GM21367 (cell line): ENCODE results near the gene CIAPIN1.

ENCODE experiments used
- ATAC-seq: cut with Tn5 transposase; IDR thresholded peaks from one replicate; pipeline ENCODE4 v1.9.1; 2021; ENCODE audit not compliant: unreplicated experiment

Gene CIAPIN1

DNA sequence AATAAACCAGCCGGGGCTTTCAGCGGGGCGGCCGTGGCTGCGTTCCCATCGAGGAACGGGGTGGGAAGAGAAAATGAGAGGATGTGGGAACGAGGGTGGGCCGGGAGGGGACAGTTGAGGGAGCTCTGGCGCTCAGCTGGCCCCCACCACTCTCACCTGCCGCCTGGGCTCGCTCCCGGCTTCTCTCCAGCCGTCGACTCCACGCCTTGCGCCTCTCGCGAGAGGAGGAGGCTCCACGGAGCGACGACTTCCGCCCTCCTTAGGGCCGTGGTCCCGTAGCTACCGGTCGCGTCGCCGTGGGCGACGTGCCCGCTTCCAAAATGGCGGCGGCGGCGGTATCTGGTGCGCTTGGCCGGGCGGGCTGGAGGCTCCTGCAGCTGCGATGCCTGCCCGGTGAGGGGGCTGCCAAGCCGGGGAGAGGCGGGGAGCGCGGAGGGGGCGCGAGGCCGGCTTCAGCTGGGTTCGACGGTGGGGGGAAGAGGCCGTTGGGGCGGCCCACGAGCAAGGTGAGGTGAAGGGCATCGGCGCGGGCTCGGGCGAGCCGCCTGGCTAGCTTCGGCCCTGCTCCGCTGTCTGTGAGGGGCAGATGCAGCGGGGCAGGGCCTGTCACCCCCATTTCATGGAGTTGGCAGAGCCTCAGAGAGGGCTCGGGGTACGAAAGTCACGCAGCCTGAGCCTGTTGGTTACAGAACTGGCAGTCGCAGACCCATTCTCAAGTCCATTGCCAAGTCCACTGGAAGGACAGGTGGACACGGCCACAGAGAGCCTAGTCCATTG, at the start of gene CIAPIN1, which contains the start of gene COQ9:
Gene CIAPIN1, minus strand, starts transcription at position 200 of the 777 bp plus-strand sequence. CDS start 6,457 bp downstream, outside the sequence.
Gene COQ9, plus strand, starts transcription at position 294 of the 777 bp plus-strand sequence. Its CDS starts 27 bp downstream, at position 321.
- ATAC-seq: peak; percentile 97

DNA sequence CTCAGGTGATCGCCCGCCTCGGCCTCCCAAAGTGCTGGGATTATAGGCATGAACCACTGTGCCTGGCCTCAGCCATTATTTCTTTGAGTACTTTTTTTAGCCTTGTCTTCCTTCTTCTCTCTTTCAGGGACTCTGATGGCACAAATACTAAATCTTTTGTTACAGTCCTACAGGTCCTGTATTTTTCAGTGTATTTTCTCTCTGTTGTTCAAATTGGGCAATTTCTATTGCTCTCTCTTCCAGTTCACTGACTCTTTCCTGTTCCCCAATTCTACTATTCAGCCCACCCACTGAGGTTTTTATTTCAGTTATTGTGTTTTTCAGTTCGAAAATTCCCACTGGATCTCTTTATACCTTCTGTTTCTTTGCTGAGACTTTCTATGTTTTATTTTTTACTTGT, 46.6 kb upstream of the CIAPIN1 start:
- no peak for ATAC-seq

DNA sequence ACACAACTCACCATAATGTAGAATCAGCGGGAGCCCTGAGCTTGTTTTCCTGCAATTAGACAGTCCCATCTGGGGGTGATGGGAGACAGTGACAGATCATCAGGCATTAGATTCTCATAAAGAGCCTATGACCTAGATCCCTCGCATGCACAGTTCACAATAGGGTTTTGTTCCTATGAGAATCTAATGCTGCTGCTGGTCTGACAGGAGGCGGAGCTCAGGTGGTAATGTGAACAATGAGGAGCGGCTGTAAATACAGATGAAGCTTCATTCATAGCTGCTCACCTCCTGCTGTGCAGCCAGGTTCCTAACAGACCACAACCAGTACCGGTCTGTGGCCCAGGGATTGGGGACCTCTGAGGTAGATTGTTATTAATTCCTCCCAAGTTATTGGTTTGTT, 42.0 kb upstream of the CIAPIN1 start:
- ATAC-seq: no peak

DNA sequence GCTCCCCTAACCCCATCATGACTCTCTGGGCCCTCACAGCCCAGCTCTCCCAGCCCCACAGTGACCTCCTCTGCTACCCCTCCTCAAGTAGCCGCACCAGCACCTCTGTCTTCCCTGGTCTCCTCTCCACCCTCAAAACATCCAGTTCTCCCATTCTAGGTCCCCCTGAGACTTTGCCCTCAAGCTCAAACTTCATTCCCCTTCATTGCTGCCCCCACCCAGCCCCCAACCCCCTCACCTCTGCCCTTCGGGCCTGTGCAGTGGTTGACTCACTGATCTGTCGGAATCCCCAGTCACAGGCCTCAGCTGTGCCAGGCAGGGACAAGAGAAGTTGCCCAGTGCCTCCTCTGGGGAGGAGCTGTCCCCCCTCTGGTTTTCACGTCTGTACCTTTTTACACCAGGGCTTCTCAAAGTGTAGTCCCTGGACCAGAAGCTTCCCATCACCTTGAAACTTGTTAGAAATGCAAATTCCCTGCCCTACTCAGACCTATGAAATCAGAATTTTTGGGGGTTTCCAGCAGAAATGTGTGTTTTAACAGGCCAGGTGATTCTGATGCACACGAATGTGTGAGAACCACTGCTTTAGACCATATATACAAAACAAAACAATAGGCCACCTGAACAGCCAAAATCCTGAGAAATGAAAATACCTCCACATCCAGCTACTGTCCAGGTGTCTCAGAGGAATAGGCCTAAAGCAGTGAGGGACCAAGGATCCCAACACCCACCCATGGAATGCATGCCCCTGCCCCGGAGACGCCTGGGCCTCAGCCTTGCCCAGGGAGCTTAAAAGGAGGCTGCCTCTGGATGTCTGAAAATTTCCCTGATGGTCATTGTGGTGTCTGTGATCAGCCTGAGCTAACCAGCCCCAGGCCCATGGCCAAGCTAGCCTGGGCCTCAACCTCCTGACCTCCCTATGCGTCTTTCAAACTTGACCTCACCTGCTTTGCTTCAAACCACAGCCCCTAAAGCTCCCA, 40.0 kb upstream of the CIAPIN1 start:
- no peak for ATAC-seq

DNA sequence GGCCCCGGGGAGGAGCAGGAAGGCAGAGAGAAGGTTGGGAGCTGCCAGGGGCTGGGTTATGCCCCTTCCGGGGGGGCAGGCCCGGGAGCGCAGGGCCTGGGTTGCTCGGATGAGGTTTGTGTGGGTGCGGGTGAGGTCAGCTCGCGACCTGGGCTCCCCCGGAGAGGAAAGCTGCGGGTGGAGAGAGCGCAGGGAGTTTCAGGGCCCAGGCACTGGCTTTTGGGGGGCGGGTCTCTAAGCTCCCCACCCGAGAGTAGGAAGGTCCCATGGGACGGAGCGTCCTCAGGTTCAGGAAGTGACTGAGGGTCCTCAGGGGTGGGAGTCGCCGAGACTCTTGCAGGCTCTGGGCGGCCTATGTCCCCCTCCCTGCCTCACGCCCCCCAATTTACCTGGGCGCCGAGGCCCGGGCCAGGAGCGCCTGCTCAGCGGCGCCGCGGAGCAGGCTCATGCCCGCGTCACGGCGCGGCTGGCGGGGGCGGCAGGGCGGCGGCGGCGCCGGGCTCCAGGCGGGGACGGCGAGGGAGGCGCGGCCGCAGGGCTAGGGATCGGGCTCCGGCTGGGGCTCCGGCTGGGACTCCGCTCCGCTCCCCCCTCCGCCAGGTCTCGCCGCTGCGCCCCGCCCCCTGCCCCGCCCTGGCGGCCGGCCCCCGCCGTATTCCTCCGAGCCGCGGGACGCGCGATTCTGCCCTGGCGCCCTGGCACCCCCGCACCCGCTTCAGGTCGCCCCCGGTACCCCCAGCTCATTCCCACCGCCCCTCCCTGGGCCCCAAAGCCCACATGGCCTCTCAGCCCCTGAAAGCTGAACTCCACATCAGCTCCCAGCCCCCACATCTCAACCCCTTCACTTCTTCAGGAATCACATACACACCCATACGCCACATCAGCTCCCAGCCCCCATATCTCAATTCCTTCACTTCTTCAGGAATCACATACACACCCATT, 39.0 kb upstream of the CIAPIN1 start, which contains the start of gene DOK4:
Gene DOK4, minus strand, starts transcription at position 578 of the 942 bp plus-strand sequence. CDS start 6,986 bp downstream, outside the sequence.
- peak; percentile 77 for ATAC-seq

DNA sequence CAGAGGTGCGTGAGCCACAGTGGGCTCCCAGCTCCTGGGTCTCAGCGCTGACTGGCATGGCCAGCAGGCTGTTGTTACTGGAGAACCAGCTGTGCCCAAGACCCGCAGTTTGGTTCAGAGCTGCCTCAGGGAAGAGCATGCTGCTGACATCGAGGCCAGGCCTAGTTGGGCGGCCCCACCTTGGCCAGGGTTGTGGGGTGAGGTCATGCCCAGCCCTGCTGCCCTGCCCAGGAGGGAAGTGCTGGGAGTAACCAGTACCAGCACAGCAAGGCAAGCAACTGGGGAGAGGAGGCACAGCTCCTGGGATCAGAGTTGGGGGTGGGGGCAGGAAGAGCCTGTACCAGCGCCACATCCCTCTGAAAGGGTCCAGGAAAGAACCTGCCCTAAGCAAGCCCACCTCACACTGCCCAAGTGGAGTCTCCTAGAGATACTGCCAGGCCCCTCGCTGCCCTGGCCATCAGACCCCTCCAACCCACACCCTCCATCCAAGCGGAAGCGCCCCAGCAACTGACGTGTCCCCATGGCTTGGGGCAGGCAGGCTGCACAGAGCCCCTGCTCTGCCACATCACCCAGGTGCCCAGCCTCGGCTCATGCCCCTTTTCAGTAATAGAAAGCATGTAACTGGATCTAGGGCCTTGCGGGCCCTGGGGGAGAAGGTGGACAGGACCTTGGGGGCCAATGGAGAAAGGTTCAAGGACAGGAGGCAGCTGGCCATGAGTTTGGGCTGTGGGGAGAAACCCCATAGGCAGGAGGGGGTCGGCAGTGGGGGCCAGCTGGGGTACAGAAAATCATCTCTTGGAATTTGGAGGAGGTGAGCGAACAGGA, 38.1 kb upstream of the CIAPIN1 start:
- no peak for ATAC-seq

DNA sequence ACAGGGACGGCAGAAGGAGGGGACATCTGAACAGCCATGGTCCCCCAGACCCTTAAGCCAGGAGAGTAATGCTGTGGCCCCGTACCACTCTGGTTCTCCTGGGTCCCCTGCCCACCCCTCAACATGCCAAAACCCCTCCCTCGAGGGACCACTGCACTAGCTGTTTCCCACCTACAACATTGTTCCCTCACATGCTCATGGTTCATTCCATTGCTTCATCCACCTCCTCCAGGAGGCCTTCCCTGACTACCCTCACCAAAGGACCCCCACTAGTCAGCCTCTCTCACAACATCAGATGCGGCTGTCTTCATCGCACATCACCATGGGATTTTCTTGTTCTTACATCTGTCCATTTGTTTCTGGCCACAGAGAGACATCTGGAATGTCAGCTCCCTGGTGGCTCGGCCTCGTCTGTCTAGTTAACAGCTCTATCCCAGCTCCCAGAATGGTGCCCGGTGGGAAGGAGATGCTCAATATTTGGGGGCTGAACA, 37.4 kb upstream of the CIAPIN1 start:
- no peak for ATAC-seq

DNA sequence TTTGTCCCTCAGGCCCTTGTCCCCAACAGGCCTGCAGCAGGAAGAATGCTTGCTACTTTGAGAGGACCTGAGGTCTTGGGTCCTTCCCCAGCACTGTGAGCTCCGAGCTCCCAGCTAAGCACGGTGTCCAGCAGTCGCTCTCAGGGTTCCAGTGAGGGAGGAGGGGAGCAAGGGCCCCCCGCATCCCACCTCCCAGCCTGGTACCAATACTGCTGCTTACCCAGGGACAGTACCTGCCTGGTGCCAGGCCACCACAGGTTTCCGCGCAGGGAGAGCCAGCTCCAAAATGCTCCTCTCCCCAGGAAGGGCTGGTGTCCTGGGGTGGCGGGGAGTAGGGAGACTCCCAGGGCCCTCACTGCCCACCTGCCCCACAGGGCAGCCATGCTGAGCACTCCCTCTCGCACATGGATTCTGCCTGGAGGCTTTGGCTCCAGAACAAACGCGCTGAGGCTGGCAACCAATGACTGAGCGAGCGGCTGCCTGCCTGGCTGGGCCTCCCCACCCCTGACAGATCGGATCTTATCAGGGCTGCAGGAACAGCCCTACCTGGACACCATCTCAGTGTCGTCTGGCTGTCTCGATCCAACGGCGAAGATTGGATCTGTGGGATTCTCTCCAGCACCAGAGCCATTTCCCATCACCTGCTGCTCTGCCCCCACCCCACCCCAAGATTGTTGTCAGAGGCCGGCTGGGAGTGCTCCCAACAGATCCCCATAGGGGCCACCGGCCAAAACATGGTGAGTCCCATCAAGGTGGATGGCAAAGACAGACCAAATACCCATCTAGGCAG, 36.7 kb upstream of the CIAPIN1 start:
- no peak for ATAC-seq

DNA sequence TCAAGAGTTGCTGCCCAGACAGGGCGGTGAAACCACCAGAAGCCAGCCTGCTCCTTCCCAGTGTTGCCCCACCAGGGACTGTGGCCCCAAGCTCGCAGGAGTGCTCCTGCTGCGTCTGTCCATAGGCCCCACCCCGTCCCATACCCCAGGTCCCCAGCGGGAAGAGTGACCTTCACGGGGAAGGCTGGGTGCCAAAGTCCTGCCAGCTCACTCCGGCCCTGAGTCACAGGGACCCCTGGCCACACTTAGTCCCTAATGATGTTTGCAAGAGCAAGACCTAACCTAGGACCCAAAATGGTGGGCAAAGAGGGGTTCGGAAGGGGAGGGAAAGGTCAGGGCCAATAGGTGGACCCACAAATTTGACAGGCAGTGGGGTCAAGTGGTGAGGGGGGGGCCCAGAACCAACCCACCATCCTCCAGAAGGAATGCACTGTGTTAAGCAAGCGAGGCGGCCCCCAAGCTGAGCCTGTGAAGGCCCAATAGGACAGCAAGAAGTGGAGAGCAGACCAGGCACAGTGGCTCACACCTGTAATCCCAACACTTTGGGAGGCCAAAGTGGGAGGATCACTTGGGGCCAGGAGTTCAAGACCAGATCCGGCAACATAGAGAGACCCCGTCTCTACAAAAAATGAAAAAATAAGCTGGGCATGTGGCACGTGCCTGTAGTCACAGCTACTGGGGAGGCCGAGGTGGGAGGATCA, 35.8 kb upstream of the CIAPIN1 start:
- no peak for ATAC-seq

DNA sequence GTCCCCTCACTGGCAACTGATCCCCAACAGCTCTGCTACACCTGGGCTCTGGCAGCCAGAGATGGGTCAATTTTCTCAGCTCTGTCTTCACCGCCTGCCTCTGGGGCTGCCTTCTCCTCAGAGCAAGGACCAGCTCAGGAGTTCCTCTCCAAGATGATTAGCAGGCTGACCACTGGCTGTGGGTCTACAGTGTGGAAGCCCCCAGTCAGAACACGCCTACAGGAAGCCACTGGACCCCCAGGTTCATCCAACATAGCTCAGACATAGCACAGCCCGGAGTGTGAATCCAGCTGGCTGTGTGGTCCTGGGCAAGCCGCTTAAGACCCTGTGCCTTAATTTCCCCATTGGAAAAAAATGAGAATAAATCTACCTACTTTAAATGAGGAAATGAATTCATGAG, 34.2 kb upstream of the CIAPIN1 start:
- ATAC-seq: no peak

DNA sequence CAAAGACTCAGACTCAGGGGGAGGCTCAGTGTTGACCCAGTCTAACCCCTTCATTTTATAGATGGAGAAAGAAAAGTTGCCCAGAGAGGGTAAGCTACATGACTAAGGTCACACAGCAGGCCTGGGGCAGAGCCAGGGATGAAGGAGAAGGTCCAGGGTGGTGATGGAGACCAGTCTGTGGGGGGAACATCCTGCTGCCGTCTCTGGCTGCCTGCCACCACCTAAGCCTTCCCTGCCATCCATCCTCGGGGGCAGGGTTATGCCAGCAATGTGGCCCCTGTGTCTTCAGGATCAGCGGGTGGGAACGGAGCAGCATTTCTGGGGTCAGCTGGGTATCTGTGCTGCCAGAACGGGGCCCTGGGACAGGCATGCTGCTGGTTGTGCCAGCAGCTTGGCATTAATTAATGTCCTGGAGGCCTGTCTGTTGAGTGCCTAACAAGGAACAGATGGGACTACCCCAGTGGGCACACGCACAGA, 33.6 kb upstream of the CIAPIN1 start:
- no peak for ATAC-seq

DNA sequence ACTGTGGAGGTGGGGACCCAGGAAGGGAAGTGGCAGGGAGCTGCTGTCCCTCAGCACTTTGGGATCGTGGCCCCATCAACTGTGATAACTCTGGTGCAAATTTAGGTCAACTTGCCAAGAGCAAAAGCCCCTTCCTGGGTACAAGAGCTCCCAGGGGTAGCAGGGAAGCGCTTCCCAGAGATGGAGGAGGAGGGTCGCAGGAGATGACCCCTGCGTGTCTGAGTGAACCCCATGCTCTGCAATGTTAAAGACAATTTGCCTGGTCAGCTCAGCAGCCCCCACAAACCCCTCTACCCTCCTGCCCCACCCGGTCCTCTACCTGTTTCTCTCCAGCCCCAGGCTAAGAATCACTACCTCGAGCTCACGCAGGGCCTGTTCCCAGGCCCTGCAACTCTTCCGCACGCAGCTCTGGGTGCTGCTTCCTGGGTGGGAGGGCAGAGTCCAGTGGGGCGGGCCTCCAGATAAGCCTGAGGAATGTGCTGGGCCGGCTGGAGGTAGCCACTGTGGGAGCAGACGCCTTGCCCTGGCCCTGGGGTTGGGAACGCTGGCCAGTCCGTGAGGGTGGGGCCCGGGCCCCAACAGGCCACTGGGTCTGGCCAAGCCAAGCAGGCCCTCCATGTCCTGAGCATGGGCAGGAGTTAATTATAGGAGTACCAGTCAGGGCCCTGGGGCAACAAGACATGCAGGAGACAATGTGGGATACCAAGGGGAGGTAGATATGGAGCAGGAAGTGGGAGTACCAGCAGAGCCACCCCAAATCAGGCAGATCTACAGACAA, 33.0 kb upstream of the CIAPIN1 start:
- no peak for ATAC-seq

DNA sequence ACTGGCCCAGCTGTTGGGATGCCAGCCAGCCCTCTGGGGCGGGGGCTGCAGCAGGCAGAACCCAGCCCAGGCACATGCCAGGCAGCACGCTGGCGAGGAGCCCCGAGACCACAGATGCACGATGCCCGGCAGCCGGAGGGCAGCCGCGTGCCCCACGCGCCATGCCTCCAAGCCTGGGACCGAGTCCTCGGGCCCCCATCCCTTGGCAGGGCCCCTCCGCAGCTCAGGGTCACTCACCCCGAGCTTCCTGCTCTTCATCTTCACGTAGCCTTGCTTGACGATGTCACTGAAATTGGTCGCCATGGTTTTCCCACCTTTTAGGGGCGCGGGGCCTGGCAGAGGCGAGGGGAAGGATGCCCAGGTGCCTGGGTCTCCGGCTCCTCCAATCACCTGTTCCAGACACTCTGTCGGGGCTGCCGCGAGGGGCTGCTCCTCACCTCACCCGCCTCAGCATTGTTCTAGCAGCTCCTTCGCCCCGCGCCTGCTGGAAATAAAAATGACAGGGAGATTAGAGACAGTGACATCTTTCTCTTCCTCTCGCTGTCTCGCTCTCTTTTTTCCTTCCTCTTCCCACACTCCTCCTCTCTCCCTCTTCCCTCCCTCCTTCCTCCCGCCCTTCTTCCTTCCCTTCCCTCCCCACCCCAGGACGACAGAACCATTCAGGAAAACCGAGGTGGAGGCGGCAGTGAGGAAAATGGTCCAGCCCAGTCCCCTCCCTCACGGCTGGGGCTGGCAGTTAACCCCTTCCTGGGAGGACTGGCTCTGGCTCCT, 32.2 kb upstream of the CIAPIN1 start:
- no peak for ATAC-seq

DNA sequence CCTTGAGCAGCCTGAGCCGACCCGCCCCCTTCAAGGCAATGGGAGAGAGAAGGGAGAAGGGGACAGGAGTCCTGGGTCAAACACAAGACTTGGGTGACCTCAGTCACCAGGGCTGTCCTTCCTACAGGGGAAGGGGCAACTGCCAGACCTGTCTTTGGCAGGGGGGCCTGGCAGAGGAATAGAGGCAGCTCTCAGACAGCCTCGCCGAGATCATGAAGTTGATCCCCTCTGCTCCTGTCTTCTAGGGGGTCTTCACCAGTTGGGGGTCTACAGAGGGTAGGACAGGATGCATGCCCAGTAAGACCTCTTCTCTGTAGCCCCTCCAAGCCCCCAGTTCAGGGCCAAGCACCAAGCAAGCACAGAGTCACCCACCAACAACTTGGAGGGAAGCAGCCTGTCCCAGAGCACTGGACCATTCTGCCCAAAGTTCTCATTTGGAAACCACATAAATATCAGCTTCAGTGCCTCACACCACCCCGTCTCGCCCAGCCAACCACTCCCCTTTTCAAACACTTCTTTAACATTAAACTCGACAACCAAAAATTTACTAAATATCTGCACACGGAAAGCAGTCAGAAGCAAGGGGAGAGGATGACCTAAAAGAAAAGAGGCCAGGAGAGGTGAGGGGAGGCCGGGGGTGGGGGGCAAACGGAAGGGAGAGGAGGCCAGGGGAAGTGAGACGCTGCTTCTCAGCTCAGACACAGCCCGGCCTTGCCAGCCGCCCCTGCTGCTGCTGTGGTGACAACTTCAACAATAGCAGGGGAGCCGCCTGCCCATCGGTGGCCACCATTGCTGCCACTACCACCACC, 31.4 kb upstream of the CIAPIN1 start:
- ATAC-seq: no peak

DNA sequence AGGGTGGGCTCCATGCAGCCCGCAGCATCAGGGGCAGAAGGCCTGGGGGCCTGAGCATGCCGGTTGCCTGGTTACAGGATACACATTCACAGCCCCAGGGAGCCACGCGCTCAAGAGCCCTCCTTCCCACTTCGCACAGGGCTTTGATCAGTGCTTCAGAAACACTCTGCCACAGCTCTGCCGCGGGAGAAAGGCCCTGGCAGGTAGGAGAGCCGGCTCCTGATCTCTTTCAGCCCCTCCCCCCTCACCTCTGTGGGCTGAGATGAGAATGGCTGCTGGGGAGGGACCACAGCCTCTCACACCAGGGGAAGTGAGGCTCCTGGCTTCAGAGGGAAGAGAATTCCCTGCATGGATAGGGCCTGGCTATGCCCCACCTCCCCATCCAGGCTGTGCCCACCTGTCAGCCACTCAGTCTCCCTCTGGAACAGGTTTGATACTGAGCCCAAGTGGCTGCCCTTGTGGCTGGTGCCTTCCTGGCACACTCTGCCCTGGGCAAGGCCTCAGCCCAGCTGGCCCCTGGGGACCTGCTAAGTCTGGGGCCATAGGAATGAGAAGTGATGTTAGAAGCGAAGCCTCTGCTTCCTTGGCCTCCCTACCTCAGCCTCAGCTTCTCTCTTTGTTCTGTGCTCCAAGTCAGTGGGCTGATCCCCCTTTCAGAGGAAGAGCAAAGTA, 30.5 kb upstream of the CIAPIN1 start:
- ATAC-seq: no peak
